ENCODE results near the gene MBOAT2.

The MBOAT2 gene

DNA sequence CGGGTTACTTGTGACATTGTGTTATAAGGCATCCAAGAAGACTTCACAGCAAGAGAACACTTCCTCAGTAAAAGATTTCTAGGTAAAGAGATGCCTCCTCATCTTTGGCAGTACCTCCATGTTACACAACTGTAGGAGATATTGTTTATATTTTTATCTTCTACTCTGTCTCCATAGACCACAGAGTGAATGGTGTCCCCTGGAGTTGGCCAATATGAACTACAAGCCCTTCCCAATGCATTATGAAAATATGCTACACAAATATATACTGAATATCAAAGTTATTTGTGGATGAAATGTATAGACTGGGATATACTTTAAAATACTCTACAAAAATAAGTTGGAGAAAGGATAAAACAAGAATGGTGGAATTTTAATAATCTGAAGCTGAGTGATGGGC is 46.7 kb downstream of the MBOAT2 start:
- H3K79me2 ChIP-seq (ENCODE audit: control insufficient read depth, low read length): peaks cover 11% of the 10 kb centered on the region
- no peak for TF ChIP-seq EZH2phosphoT487 (IDR thresholded peaks at IDR 0.05; ENCODE audit: borderline replicate concordance, low read length)
- TF ChIP-seq, protein P1, sequence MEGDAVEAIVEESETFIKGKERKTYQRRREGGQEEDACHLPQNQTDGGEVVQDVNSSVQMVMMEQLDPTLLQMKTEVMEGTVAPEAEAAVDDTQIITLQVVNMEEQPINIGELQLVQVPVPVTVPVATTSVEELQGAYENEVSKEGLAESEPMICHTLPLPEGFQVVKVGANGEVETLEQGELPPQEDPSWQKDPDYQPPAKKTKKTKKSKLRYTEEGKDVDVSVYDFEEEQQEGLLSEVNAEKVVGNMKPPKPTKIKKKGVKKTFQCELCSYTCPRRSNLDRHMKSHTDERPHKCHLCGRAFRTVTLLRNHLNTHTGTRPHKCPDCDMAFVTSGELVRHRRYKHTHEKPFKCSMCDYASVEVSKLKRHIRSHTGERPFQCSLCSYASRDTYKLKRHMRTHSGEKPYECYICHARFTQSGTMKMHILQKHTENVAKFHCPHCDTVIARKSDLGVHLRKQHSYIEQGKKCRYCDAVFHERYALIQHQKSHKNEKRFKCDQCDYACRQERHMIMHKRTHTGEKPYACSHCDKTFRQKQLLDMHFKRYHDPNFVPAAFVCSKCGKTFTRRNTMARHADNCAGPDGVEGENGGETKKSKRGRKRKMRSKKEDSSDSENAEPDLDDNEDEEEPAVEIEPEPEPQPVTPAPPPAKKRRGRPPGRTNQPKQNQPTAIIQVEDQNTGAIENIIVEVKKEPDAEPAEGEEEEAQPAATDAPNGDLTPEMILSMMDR (IDR thresholded peaks at IDR 0.05; ENCODE audit: low read depth, low read length, poor library complexity, severe bottlenecking): no peak
- peaks cover 15% of the 10 kb centered on the region for H3K4me1 ChIP-seq (ENCODE audit: control insufficient read depth, low read length)
- no peak overlapping the region for H3K4me2 ChIP-seq (ENCODE audit: low read length)
- H3K36me3 ChIP-seq (ENCODE audit: control insufficient read depth, low read length): peaks cover 8% of the 10 kb centered on the region; the same call in 1 of the 2 replicates
- H3K9me3 ChIP-seq (ENCODE audit: control insufficient read depth, insufficient read depth, low read length): peaks cover 17% of the 10 kb centered on the region
- no peak overlapping the region for H3K27ac ChIP-seq (ENCODE audit: low read depth, low read length)
- H3K4me3 ChIP-seq (ENCODE audit: low read length): no peak overlapping the region
- H3K9me2 ChIP-seq (replicated peaks; ENCODE audit: control insufficient read depth, low read length): no peaks in the 10 kb centered on the region
- H3K27me3 ChIP-seq (ENCODE audit: control insufficient read depth, low read length): no peaks in the 10 kb centered on the region
- H4K20me1 ChIP-seq (ENCODE audit: control insufficient read depth, insufficient read depth, low read depth, low read length): no peaks in the 10 kb centered on the region
- no peaks in the 10 kb centered on the region for H3F3A ChIP-seq (ENCODE audit: control insufficient read depth, insufficient read depth)

- H3K9me3 ChIP-seq (ENCODE audit: control insufficient read depth, insufficient read depth, low read length): peaks cover 21% of the 10 kb centered on the region
- no peak overlapping the region for H3K4me2 ChIP-seq (ENCODE audit: low read length)
- H3K36me3 ChIP-seq (ENCODE audit: control insufficient read depth, low read length): peaks cover 8% of the 10 kb centered on the region; the same call in 1 of the 2 replicates
- H3K9me2 ChIP-seq (replicated peaks; ENCODE audit: control insufficient read depth, low read length): no peaks in the 10 kb centered on the region
- no peaks in the 10 kb centered on the region for H3K27me3 ChIP-seq (ENCODE audit: control insufficient read depth, low read length)
- H3F3A ChIP-seq (ENCODE audit: control insufficient read depth, insufficient read depth): no peaks in the 10 kb centered on the region
- H3K79me2 ChIP-seq (ENCODE audit: control insufficient read depth, low read length): peaks cover 3% of the 10 kb centered on the region; the same call in 1 of the 2 replicates
- H4K20me1 ChIP-seq (ENCODE audit: control insufficient read depth, insufficient read depth, low read depth, low read length): no peaks in the 10 kb centered on the region
- H3K4me3 ChIP-seq (ENCODE audit: low read length): no peak overlapping the region
- peaks cover 15% of the 10 kb centered on the region for H3K4me1 ChIP-seq (ENCODE audit: control insufficient read depth, low read length)
- TF ChIP-seq EZH2phosphoT487 (IDR thresholded peaks at IDR 0.05; ENCODE audit: borderline replicate concordance, low read length): no peak
- TF ChIP-seq, protein P1 (IDR thresholded peaks at IDR 0.05; ENCODE audit: low read depth, low read length, poor library complexity, severe bottlenecking): no peak
- H3K27ac ChIP-seq (ENCODE audit: low read depth, low read length): no peak overlapping the region
Observed at GRCh38 chr2:8954990-8955389, 48.5 kb downstream of the MBOAT2 start.

GRCh38 chr2:8953525-8953924 is 50.0 kb downstream of the MBOAT2 start:
- TF ChIP-seq, protein P1 (IDR thresholded peaks at IDR 0.05; ENCODE audit: low read depth, low read length, poor library complexity, severe bottlenecking): no peak
- TF ChIP-seq EZH2phosphoT487 (IDR thresholded peaks at IDR 0.05; ENCODE audit: borderline replicate concordance, low read length): no peak

More at GRCh38 chr2:8953525-8953924, 50.0 kb downstream of the MBOAT2 start:
- no peak overlapping the region for H3K27ac ChIP-seq (ENCODE audit: low read depth, low read length)
- no peaks in the 10 kb centered on the region for H3F3A ChIP-seq (ENCODE audit: control insufficient read depth, insufficient read depth)
- no peak overlapping the region for H3K4me2 ChIP-seq (ENCODE audit: low read length)
- no peak overlapping the region for H3K4me3 ChIP-seq (ENCODE audit: low read length)
- H4K20me1 ChIP-seq (ENCODE audit: control insufficient read depth, insufficient read depth, low read depth, low read length): no peaks in the 10 kb centered on the region
- no peaks in the 10 kb centered on the region for H3K9me2 ChIP-seq (replicated peaks; ENCODE audit: control insufficient read depth, low read length)
- peaks cover 8% of the 10 kb centered on the region; the same call in 1 of the 2 replicates for H3K36me3 ChIP-seq (ENCODE audit: control insufficient read depth, low read length)
- no peaks in the 10 kb centered on the region for H3K27me3 ChIP-seq (ENCODE audit: control insufficient read depth, low read length)
- H3K9me3 ChIP-seq (ENCODE audit: control insufficient read depth, insufficient read depth, low read length): peaks cover 21% of the 10 kb centered on the region
- peaks cover 8% of the 10 kb centered on the region for H3K4me1 ChIP-seq (ENCODE audit: control insufficient read depth, low read length)
- no peaks in the 10 kb centered on the region for H3K79me2 ChIP-seq (ENCODE audit: control insufficient read depth, low read length)
